T-cell (primary cell): ENCODE data around the gene SSC5D. TPM values are rescaled to one million over a fixed set of nuclear protein-coding genes. Genes with fewer than 3 reads are reported as not detected.

ENCODE experiments used
- ATAC-seq, 4 experiments: fragments of 200-7000 bp in 3 of 4; fragments of 150-1000 bp in 1 of 4; cut with Tn5 transposase; replicated peaks in 1 of 4; 1 replicate in 3 of 4; 2 replicates in 1 of 4; pipeline ENCODE4 v1.10.0; 2021; ENCODE audit warnings: moderate library complexity in 3 of 4, mild to moderate bottlenecking in 2 of 4, moderate number of reproducible peaks in 1 of 4
- CTCF ChIA-PET, 2 donors: fragments of 300-600 bp; sonication (Branson Sonifier 250); formaldehyde crosslinking; loops; one replicate each; lab custom pipeline; 2022; ENCODE audit warnings: antibody characterized with exemption in 2 of 2; lab: Charles Lee
- POLR2A ChIA-PET, 2 donors: fragments of 300-600 bp; sonication (Branson Sonifier 250); formaldehyde crosslinking; loops; one replicate each; lab custom pipeline; 2022; ENCODE audit warnings: antibody characterized with exemption in 2 of 2; lab: Charles Lee
- DNase-seq, 35 experiments: peaks; one replicate each; pipeline versions ENCODE4 v3.0.0 to v3.0.0-alpha.2; 2013 to 2023
- H3K27ac ChIP-seq: one replicate; pipeline ENCODE4 v1.5.1; 2013; ENCODE audit warnings: low read length
- H3K27me3 ChIP-seq, 2 experiments: replicated peaks in 1 of 2; 1 replicate in 1 of 2; 2 replicates in 1 of 2; pipeline versions ENCODE4 v1.6.1 to v1.7.0; 2013; ENCODE audit warnings: low read length in 1 of 2, mixed read lengths in 1 of 2; ENCODE audit not compliant: control insufficient read depth in 2 of 2, insufficient read depth in 2 of 2; ENCODE audit errors: extremely low read depth in 1 of 2
- H3K36me3 ChIP-seq, 2 donors: 1 replicate in 1 of 2; 2 replicates in 1 of 2; pipeline versions ENCODE4 v1.6.1 to v1.7.0; 2013; ENCODE audit warnings: low read length in 1 of 2; ENCODE audit not compliant: control insufficient read depth in 2 of 2, insufficient read depth in 1 of 2; ENCODE audit errors: extremely low read depth in 1 of 2
- H3K4me1 ChIP-seq, 2 experiments: 1 replicate in 1 of 2; 2 replicates in 1 of 2; pipeline versions ENCODE4 v1.6.1 to v1.7.0; 2013; ENCODE audit warnings: low read length in 2 of 2, mixed read lengths in 1 of 2; ENCODE audit not compliant: insufficient read depth in 2 of 2, control insufficient read depth in 1 of 2; ENCODE audit errors: extremely low read depth in 1 of 2
- H3K4me3 ChIP-seq, 2 donors: 1 replicate in 1 of 2; 2 replicates in 1 of 2; pipeline versions ENCODE4 v1.5.1 to v1.7.0; 2013; ENCODE audit warnings: mild to moderate bottlenecking in 2 of 2, low read length in 1 of 2, moderate library complexity in 1 of 2; ENCODE audit not compliant: control insufficient read depth in 1 of 2; ENCODE audit errors: extremely low read depth in 1 of 2
- H3K9me3 ChIP-seq: 2 replicates; pipeline ENCODE4 v1.7.0; 2013
- H3K27ac Mint-ChIP-seq, 2 donors: one replicate each; pipeline ENCODE4 v1.8.0; 2020 to 2021; ENCODE audit warnings: mild to moderate bottlenecking in 2 of 2, mixed read lengths in 2 of 2
- H3K27me3 Mint-ChIP-seq, 2 donors: one replicate each; pipeline ENCODE4 v1.8.0; 2021 to 2022; ENCODE audit warnings: mixed read lengths in 2 of 2
- H3K36me3 Mint-ChIP-seq: one replicate; pipeline ENCODE4 v1.8.0; 2021; ENCODE audit warnings: mixed read lengths
- H3K4me1 Mint-ChIP-seq, 3 donors: one replicate each; pipeline ENCODE4 v1.8.0; 2020 to 2022; ENCODE audit warnings: mixed read lengths in 3 of 3, mild to moderate bottlenecking in 1 of 3
- H3K4me3 Mint-ChIP-seq, 3 donors: one replicate each; pipeline ENCODE4 v1.8.0; 2020 to 2022; ENCODE audit warnings: mild to moderate bottlenecking in 3 of 3, mixed read lengths in 3 of 3, moderate library complexity in 3 of 3
- H3K9me3 Mint-ChIP-seq, 3 donors: one replicate each; pipeline ENCODE4 v1.8.0; 2020 to 2022; ENCODE audit warnings: mixed read lengths in 3 of 3
- WGBS: methylation state at CpG from one replicate; pipeline ENCODE4 v1.1.5; 2013; ENCODE audit warnings: missing lambda C conversion rate; ENCODE audit not compliant: insufficient coverage; 5-methylcytosine and 5-hydroxymethylcytosine counted together
- total RNA-seq, 35 experiments: library from RNA in 6 of 35; stranded (reverse) in 6 of 35; fragments of 120-200 nt in 1 of 35; gene quantifications; one replicate each; pipeline versions ENCODE4 v1.2.1 to v1.2.4 and lab custom pipeline; 2013 to 2026

SSC5D gene
- total RNA-seq, 5 donors from 2014 or later (not counting 1 experiment from before 2014, with no cell fraction given), result 0.38 to 1.3 (median 0.66) TPM

DNA sequence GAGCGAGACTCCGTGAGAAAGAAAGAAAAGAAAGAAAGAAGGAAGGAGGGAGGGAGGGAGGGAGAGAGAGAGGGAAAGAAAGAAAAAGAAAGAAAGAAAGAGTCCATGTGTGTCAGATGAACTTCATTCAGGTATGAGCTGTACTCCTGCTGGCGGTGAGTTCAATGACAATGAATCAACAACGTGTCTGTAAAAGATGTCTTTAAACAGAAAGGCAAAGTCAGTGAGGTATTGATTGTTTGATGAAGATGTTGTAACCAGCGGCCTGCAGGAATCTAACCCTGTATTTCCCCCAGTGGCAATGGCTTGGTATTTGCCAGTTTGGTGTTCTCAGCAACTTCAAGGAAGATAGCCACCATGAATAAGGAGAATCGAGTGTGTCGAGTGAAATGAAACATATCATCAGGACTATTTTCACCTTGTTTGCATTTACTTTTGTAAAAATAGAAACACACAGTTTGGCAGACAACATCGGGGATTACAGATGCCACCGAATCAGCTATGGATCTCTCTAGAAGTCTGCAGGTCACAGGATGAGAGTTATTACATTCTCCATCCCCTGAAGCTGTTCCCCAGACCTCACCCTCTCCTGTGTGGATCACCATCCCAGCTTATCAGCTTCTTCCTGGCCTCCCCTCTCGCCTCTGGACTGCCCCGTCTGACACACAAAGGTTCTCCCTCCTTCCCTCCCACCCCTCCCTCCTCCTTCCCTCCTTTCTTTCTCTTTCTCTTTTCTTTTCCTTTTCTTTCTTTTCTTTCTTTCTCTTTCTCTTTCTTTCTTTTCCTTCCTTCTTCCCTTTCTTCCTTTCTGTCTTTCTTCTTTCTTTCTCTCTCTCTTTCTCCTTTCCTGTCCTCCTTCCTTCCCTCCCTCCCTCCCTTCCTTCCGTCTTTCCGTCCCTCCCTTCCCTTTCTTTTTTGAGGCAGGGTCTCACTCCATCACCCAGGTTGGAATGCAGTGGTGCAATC, 65.3 kb downstream of the SSC5D start:
- H3K27ac ChIP-seq, result no peak overlapping the region
- DNase-seq, result no peak
- no peaks in the 10 kb centered on the region for H3K9me3 ChIP-seq
- CTCF ChIA-PET, result no interaction called here
- H3K36me3 Mint-ChIP-seq, result no peaks in the 10 kb centered on the region
- H3K27me3 Mint-ChIP-seq, result peaks cover 3 to 15% of the 10 kb centered on the region in 2 donors
- no peak overlapping the region for H3K27ac Mint-ChIP-seq
- H3K9me3 Mint-ChIP-seq, result no peaks in the 10 kb centered on the region
- no peaks in the 10 kb centered on the region for H3K4me1 Mint-ChIP-seq
- H3K27me3 ChIP-seq, result peaks cover 0 to 20% of the 10 kb centered on the region in 2 experiments
- ATAC-seq, result no peak
- H3K4me3 ChIP-seq, result no peak overlapping the region
- H3K4me3 Mint-ChIP-seq, result no peak overlapping the region
- POLR2A ChIA-PET, result no interaction called here
- 70% methylated on average over 6 of the region's 13 CpGs for WGBS
- H3K4me1 ChIP-seq, result no peaks in the 10 kb centered on the region
- no peaks in the 10 kb centered on the region for H3K36me3 ChIP-seq

DNA sequence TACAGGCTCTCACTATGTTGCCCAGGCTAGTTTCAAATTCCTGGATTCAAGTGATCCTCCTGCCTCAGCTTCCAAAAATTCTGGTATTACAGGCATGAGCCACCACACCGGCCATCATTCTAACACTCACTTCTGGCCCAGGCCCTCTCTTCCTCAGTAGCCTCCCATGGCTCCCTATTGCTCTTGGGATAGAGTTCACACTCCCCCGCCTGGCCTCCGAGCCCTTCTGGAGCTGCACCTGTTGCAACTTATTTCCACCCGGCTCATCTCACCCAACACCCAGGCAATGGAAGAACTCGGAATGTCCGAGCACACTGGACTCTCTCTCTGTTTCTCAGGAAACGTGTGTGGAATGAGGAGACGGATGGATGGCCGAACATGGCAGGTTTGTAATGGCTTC, 66.1 kb downstream of the SSC5D start:
- Histone ChIP-seq H3K27ac (no peak overlapping the region), H3K4me3 (no peak overlapping the region), H3K36me3 (no peaks in the 10 kb centered on the region), H3K4me1 (no peaks in the 10 kb centered on the region), H3K27me3 (peaks cover 0 to 18% of the 10 kb centered on the region in 2 experiments), H3K9me3 (no peaks in the 10 kb centered on the region)
- no peaks in the 10 kb centered on the region for H3K4me1 Mint-ChIP-seq
- POLR2A ChIA-PET, result no interaction called here
- ATAC-seq (no peak), DNase-seq (no peak)
- no peak overlapping the region for H3K4me3 Mint-ChIP-seq
- 95% methylated on average over 2 of the region's 9 CpGs for WGBS
- no peaks in the 10 kb centered on the region for H3K9me3 Mint-ChIP-seq
- CTCF ChIA-PET, result no interaction called here
- H3K36me3 Mint-ChIP-seq, result no peaks in the 10 kb centered on the region
- no peak overlapping the region for H3K27ac Mint-ChIP-seq
- H3K27me3 Mint-ChIP-seq, result peaks cover 3 to 14% of the 10 kb centered on the region in 2 donors

DNA sequence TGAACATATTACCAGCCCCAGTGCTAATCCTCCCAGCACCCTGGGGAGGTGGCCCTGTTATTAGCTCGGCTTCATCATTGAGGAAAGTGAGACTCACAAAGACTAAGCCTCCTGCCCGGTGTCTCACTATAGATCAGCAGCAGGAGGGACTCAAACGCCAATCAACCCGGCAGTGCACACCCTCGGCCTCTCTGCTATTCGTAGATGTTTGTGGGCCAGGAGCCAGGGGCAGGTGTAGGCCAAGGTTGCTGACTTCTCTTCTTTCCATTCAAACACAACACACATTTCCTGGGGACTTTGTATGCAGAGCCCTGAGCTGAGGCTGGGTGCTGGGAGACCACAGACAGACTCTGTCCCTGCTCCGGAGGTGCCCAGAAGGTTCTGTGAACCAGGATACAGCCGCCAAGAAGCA, 66.5 kb downstream of the SSC5D start:
- DNase-seq (no peak), ATAC-seq (no peak)
- H3K9me3 Mint-ChIP-seq, result no peaks in the 10 kb centered on the region
- no peaks in the 10 kb centered on the region for H3K4me1 ChIP-seq
- WGBS, result 88% methylated on average over 8 of the region's 8 CpGs
- no peaks in the 10 kb centered on the region for H3K36me3 Mint-ChIP-seq
- no peak overlapping the region for H3K4me3 Mint-ChIP-seq
- H3K36me3 ChIP-seq, result no peaks in the 10 kb centered on the region
- H3K27ac ChIP-seq, result no peak overlapping the region
- no peaks in the 10 kb centered on the region for H3K4me1 Mint-ChIP-seq
- no peaks in the 10 kb centered on the region for H3K9me3 ChIP-seq
- ChIA-PET CTCF (no interaction called here), POLR2A (no interaction called here)
- H3K27me3 Mint-ChIP-seq, result peaks cover 3 to 12% of the 10 kb centered on the region in 2 donors
- H3K27ac Mint-ChIP-seq, result no peak overlapping the region
- H3K27me3 ChIP-seq, result peaks cover 0 to 20% of the 10 kb centered on the region in 2 experiments
- H3K4me3 ChIP-seq, result no peak overlapping the region

DNA sequence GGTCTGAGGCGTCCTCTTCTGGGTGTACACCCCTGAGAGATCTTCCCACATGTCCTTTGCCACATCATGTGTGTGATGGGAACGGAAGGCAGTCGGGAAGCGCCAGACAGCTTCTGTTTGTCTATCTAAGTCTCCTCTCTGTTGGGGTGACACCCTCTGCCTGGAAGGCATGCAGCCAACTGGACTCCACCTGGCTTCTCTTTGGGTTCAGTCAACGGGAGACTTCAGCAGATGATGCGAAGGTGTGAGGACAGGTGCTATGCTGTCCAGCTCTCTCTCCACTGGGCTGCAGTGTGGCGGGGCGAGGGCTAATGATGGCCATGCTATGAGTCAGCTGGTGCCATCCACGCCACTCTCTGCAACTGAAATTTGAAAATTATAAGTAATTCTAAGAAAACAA, 71.4 kb downstream of the SSC5D start:
- no peak overlapping the region for H3K4me3 ChIP-seq
- H3K9me3 Mint-ChIP-seq, result peaks cover 0 to 4% (median 2%) of the 10 kb centered on the region in 3 donors
- ATAC-seq (no peak), DNase-seq (no peak)
- H3K4me1 ChIP-seq, result no peaks in the 10 kb centered on the region
- POLR2A ChIA-PET, result no interaction called here
- H3K27me3 Mint-ChIP-seq, result peaks cover 4 to 16% of the 10 kb centered on the region in 2 donors
- CTCF ChIA-PET, result no interaction called here
- H3K27ac Mint-ChIP-seq, result no peak overlapping the region
- no peaks in the 10 kb centered on the region for H3K36me3 Mint-ChIP-seq
- H3K4me3 Mint-ChIP-seq, result no peak overlapping the region
- WGBS, result 83% methylated on average over 5 of the region's 9 CpGs
- H3K4me1 Mint-ChIP-seq, result no peaks in the 10 kb centered on the region
- no peak overlapping the region for H3K27ac ChIP-seq
- no peaks in the 10 kb centered on the region for H3K9me3 ChIP-seq
- H3K36me3 ChIP-seq, result no peaks in the 10 kb centered on the region
- H3K27me3 ChIP-seq, result peaks cover 0 to 30% of the 10 kb centered on the region in 2 experiments

DNA sequence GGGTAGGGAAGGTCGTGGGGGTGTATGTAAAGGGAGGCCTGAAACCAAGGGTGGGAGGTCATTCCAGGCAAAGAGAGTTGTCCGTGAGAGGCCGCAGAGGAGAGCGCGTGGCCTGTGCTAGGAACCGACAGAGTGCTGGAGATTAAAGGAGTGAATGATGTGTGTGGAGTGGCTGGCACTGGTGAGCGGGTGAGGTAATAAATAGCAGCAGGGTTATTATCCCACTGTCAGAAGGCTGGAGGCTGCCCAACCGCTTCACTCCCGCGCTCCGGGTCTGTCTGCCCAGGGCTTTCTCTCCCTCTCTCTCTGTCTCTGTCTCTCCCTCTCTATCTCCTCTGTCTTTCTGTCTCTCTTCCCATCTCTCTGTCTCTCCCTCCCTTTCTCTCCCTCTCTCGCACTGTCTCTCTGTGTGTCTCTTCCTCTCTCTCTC, 75.0 kb downstream of the SSC5D start:
- no peaks in the 10 kb centered on the region for H3K4me1 ChIP-seq
- no peak overlapping the region for H3K4me3 ChIP-seq
- Mint-ChIP-seq H3K27ac (no peak overlapping the region), H3K4me3 (no peak overlapping the region), H3K36me3 (no peaks in the 10 kb centered on the region), H3K27me3 (peaks cover 9 to 28% of the 10 kb centered on the region in 2 donors), H3K9me3 (peaks cover 0 to 4% (median 2%) of the 10 kb centered on the region in 3 donors), H3K4me1 (no peaks in the 10 kb centered on the region)
- 89% methylated on average over 11 of the region's 12 CpGs for WGBS
- no peak for ATAC-seq
- ChIA-PET CTCF (no interaction called here), POLR2A (no interaction called here)
- H3K36me3 ChIP-seq, result no peaks in the 10 kb centered on the region
- no peak for DNase-seq
- H3K27me3 ChIP-seq, result peaks cover 0 to 48% of the 10 kb centered on the region in 2 experiments
- no peak overlapping the region for H3K27ac ChIP-seq
- no peaks in the 10 kb centered on the region for H3K9me3 ChIP-seq

DNA sequence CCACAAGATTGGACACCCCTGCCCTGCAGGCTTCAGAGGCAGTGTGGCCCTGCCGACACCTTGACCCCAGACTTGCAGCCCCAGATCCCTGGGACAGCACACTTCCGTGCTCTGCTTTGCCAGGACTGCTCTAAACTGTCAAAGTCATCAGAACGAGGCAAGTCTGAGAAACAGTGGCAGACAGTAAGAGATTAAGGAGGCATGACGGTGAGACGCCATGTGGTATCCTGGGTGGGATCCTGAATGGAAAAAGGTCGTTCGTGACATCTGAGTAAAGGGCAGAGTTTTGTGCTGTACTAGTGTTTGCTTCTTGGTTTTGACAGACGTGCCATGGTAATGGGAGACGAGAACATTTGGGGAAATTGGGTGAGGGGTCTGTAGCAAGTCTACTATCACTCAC, 78.6 kb downstream of the SSC5D start:
- H3K9me3 ChIP-seq, result no peaks in the 10 kb centered on the region
- H3K36me3 ChIP-seq, result no peaks in the 10 kb centered on the region
- Mint-ChIP-seq H3K27ac (no peak overlapping the region), H3K4me3 (no peak overlapping the region), H3K27me3 (peaks cover 9 to 15% of the 10 kb centered on the region in 2 donors), H3K36me3 (no peaks in the 10 kb centered on the region), H3K4me1 (no peaks in the 10 kb centered on the region), H3K9me3 (no peaks in the 10 kb centered on the region)
- ATAC-seq (no peak), DNase-seq (no peak)
- POLR2A ChIA-PET, result no interaction called here
- WGBS, result 73% methylated on average over 5 of the region's 9 CpGs
- no peak overlapping the region for H3K4me3 ChIP-seq
- H3K27ac ChIP-seq, result no peak overlapping the region
- H3K4me1 ChIP-seq, result no peaks in the 10 kb centered on the region
- peaks cover 0 to 29% of the 10 kb centered on the region in 2 experiments for H3K27me3 ChIP-seq
- CTCF ChIA-PET, result no interaction called here
